Ammon's horn (tissue), 1 donor: ENCODE data around the gene CTCFL.
A peak's percentile ranks its signal among the peaks of the same experiment; 100 is the strongest.
"Not testable (repeated sequence)": the region's sequence is repeated elsewhere in the genome, so short reads cannot be mapped to it uniquely, and the experiment has no call there.

Source experiments
- DNase-seq: peaks from one replicate; pipeline ENCODE4 v3.0.0-alpha.2; 2016; ENCODE audit warnings: low spot score

Gene CTCFL

GRCh38 chr20:57508831-57509230, 16.1 kb downstream of the CTCFL start:
- no peak for DNase-seq

- DNase-seq: no peak
Observed at GRCh38 chr20:57508381-57508780, 16.6 kb downstream of the CTCFL start.

GRCh38 chr20:57507477-57507876, 17.5 kb downstream of the CTCFL start:
- no peak for DNase-seq

- DNase-seq: no peak
Observed at GRCh38 chr20:57505979-57506378, 19.0 kb downstream of the CTCFL start.

DNA sequence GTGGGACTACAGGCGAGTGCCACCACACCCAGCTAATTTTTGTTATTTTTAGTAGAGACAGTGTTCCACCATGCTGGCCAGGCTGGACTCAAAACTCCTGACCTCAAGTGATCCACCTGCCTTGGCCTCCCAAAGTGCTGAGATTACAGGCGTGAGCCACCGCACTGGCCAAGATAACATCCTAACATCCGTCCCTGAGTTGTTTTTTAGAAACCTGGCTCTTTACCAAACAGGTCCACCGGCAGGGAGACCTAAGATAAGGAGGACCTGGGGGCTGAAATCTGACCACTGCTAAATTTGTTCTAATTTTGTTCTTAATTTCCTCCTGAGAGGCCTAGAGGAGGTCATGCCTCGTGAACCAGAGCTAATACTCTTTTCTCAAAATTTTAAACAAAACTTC, 20.5 kb downstream of the CTCFL start:
- DNase-seq: no peak

DNA sequence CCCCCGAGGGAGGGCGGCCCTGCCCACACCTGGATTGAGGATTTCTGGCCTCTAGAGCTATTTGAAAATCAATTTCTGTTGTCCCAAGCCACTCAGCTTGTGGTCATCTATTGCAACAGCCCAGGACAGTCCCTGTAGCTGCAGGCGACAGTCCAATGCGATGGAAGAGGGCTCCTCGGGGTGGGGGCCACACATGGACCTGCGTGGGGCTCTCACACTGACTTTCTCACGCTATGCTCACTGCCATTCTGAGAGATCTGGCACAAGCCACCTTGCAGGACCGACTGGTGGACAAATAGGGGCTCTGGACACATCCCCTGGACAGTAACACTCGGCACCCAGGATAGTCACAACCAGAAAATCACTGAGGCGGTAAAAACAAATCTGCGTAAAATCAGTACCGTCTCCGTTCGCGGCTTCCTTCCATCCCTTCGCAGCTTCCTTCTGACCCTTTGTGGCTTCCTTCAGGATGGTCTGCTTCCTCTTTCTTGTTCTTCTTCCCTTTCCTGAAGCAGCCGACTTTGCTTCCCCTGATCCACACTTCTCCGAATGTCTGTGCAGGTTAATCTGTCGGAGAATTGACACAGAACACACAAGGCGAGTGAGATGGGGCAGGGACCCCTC, 21.8 kb downstream of the CTCFL start:
- peak; percentile 59 for DNase-seq

DNA sequence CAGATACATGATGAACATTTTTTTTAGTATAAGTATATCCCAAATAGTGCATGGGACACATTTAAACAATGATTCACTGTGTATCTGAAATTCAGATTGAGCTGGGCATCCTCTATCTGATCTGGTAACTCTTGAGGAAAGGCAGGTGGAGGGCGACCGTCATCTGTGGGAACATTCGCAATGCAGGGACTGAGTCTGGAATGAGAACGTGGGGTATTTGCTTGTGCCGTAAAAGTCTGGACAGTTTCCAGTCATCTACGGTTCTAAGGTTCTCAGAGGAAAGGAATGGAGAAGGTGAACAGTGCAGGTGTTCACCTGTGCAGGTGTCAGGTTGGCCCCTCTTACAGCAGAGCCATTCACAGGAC, 22.6 kb downstream of the CTCFL start:
- DNase-seq: no peak

- DNase-seq: no peak
Observed at GRCh38 chr20:57501461-57502335, 23.2 kb downstream of the CTCFL start.

DNA sequence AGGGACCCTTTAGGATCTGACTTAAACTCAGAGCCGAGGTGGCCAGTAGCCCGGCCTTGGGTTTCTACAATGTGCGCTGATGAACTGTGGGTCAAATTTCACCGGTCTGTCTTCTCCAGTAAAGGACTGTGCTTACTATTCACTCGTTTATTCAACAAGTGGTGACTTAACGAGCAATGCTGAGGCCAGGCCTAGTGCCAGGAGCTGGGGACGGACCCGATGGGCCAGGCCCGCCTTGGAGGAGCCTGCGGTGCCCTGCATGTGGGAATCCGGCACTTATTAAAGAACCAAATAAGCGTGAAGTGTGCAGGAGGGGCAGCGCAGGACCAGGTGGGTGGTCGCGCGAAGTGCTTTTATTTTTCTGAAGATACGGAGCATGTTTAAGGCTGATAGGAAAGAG, 24.0 kb downstream of the CTCFL start:
- DNase-seq: no peak

GRCh38 chr20:57500235-57500634, 24.7 kb downstream of the CTCFL start:
- DNase-seq: no peak

- no peak for DNase-seq
Observed at GRCh38 chr20:57499676-57500075, 25.3 kb downstream of the CTCFL start.

- DNase-seq: peak; percentile 53
Observed at GRCh38 chr20:57498425-57499400, 26.2 kb downstream of the CTCFL start.

DNA sequence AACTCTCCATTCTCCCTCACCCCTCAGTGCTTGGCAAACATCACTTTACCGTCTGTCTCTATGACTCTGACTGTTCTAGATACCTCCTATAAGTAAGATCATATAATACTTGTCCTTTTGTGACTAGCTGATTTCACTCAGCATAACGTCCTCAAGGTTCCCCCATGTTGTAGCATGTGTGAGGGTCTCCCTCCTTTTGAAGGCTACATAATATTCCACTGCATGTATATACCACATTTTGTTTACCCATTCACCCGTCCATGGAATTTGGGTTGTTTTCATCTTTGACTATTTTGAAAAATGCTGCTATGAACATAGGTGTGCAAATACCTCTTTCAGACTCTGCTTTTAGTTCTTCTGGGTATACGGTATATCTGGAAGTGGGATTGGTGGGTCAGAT, 28.3 kb downstream of the CTCFL start:
- DNase-seq: no peak

DNA sequence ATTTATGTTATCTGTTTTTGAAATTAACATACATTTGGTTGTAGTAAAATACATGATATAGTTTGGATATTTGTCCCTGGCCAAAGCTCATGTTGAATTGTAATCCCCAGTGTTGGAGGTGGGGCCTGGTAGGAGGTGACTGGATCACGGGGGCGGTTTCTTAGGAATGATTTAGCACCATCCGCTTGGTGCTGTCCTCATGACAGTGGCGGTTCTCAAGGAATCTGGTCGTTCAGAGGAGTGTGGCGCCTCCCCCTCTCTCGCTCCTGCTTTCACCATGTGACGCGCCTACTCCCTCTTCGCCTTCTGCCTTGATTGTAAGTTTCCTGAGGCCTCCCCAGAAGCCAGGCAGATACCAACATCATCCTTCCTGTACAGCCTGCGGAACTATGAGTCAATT, 29.0 kb downstream of the CTCFL start:
- no peak for DNase-seq

- DNase-seq: no peak
Observed at GRCh38 chr20:57493091-57493615, 31.8 kb downstream of the CTCFL start.

- no peak for DNase-seq
Observed at GRCh38 chr20:57491373-57491772, 33.6 kb downstream of the CTCFL start.

- not testable (repeated sequence) for DNase-seq
Observed at GRCh38 chr20:57488277-57488676, 36.7 kb downstream of the CTCFL start.

- no peak for DNase-seq
Observed at GRCh38 chr20:57485770-57486169, 39.2 kb downstream of the CTCFL start.

DNA sequence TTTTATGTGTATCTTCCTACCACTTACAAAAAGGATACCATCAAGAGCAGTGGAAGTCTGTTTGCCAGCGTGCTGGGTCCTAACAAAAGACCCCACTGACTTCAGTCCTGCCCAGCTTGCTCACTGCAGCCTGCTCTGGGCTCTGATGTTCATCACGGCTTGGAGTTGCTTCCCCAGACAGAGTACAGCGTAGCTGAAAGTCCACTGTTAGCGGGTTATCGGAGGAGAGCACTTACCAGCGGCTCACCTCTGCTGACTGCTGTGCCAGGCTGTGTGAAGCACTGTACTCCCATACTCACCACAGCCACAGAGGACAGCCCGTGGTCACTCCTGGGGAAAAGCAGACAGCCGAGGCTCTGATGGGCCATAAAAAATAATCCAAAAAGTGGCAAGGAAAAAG, 40.2 kb downstream of the CTCFL start:
- DNase-seq: no peak

GRCh38 chr20:57483287-57484050, 41.5 kb downstream of the CTCFL start:
- DNase-seq: no peak

DNA sequence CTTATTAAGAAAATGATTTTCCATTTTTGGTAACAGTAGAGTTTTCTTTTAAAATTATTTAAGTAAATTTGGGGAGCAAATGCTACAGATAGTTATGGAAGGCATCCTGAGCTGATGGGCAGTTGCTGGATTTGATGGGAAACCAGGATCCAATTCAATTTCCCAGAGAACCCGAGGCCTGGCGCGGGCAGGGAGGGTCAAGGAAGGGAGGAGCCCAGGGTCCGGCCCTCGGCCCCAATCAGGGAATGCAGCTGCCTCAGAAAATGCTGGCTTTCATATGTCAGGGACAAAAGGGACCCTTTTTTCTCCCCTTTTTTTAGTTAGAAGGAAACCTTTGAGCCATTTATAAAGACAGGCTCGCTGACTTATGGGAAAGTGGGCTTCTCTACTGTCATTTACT, 42.1 kb downstream of the CTCFL start:
- no peak for DNase-seq
